H9 (cell line): ENCODE data around the gene OAS2. TPM values are rescaled to one million over a fixed set of nuclear protein-coding genes. Genes with fewer than 3 reads are reported as not detected.
A peak's percentile ranks its signal among the peaks of the same experiment; 100 is the strongest.

Source experiments
- DNase-seq: peaks from one replicate; pipeline ENCODE4 v3.0.0-alpha.2; 2017
- H2AFZ ChIP-seq: one replicate; pipeline ENCODE4 v1.6.1; 2013; ENCODE audit warnings: mild to moderate bottlenecking, low read length, control low read depth, moderate library complexity
- H2AK5ac ChIP-seq: 2 replicates; pipeline ENCODE4 v1.6.1; 2013; ENCODE audit warnings: low read length, control low read depth, mixed read lengths; ENCODE audit not compliant: insufficient read length
- H2BK120ac ChIP-seq: one replicate; pipeline ENCODE4 v1.6.1; 2013; ENCODE audit warnings: low read depth, mild to moderate bottlenecking, low read length, control low read depth, inconsistent platforms; ENCODE audit not compliant: poor library complexity, severe bottlenecking
- H2BK12ac ChIP-seq: 2 replicates; pipeline ENCODE4 v1.6.1; 2013; ENCODE audit warnings: low read length, control low read depth, mixed read lengths, low read depth; ENCODE audit not compliant: insufficient read length
- H2BK15ac ChIP-seq: 2 replicates; pipeline ENCODE4 v1.6.1; 2013; ENCODE audit warnings: low read depth, low read length, control low read depth
- H2BK20ac ChIP-seq: one replicate; pipeline ENCODE4 v1.6.1; 2013; ENCODE audit warnings: low read depth, mild to moderate bottlenecking, low read length, control low read depth, inconsistent platforms; ENCODE audit not compliant: poor library complexity, severe bottlenecking
- H2BK5ac ChIP-seq: 2 replicates; pipeline ENCODE4 v1.6.1; 2013; ENCODE audit warnings: low read length, control low read depth, mixed read lengths; ENCODE audit not compliant: insufficient read length
- H3K14ac ChIP-seq: 2 replicates; pipeline ENCODE4 v1.6.1; 2013; ENCODE audit warnings: low read length, control low read depth; ENCODE audit not compliant: insufficient read depth
- H3K18ac ChIP-seq: 2 replicates; pipeline ENCODE4 v1.6.1; 2013; ENCODE audit warnings: low read depth, mild to moderate bottlenecking, mixed read lengths, low read length, control low read depth; ENCODE audit not compliant: insufficient read length
- H3K23ac ChIP-seq: 2 replicates; pipeline ENCODE4 v1.6.1; 2013; ENCODE audit warnings: low read length, control low read depth, mixed read lengths, low read depth; ENCODE audit not compliant: insufficient read length
- H3K23me2 ChIP-seq: 2 replicates; pipeline ENCODE4 v1.6.1; 2013; ENCODE audit warnings: low read depth, mild to moderate bottlenecking, mixed read lengths, low read length, control low read depth; ENCODE audit not compliant: insufficient read length, poor library complexity, severe bottlenecking
- H3K27ac ChIP-seq: 2 replicates; pipeline ENCODE4 v1.5.1; 2013; ENCODE audit warnings: low read length, control low read depth, mixed read lengths, low read depth; ENCODE audit not compliant: insufficient read length
- H3K27me3 ChIP-seq: 2 replicates; pipeline ENCODE4 v1.6.1; 2013; ENCODE audit warnings: low read length, control low read depth, inconsistent platforms; ENCODE audit not compliant: insufficient read depth
- H3K4ac ChIP-seq: 2 replicates; pipeline ENCODE4 v1.6.1; 2013; ENCODE audit warnings: low read depth, mild to moderate bottlenecking, control low read depth, inconsistent platforms, low read length, moderate library complexity
- H3K4me1 ChIP-seq: 2 replicates; pipeline ENCODE4 v1.6.1; 2013; ENCODE audit warnings: low read length, control low read depth, inconsistent platforms; ENCODE audit not compliant: insufficient read depth
- H3K4me2 ChIP-seq: 2 replicates; pipeline ENCODE4 v1.6.1; 2013; ENCODE audit warnings: low read length, control low read depth, mixed read lengths; ENCODE audit not compliant: insufficient read length, insufficient read depth
- H3K56ac ChIP-seq: 2 replicates; pipeline ENCODE4 v1.6.1; 2013; ENCODE audit warnings: low read depth, mild to moderate bottlenecking, mixed read lengths, low read length, control low read depth; ENCODE audit not compliant: insufficient read length
- H3K79me1 ChIP-seq: 2 replicates; pipeline ENCODE4 v1.6.1; 2013; ENCODE audit warnings: low read depth, mild to moderate bottlenecking, moderate library complexity, low read length, control low read depth, inconsistent platforms; ENCODE audit not compliant: insufficient read depth, poor library complexity, severe bottlenecking
- H3K79me2 ChIP-seq: 2 replicates; pipeline ENCODE4 v1.6.1; 2013; ENCODE audit warnings: low read length, control low read depth, inconsistent platforms; ENCODE audit not compliant: insufficient read depth
- H3K9ac ChIP-seq: 2 replicates; pipeline ENCODE4 v1.6.1; 2013; ENCODE audit warnings: low read length, control low read depth, mixed read lengths; ENCODE audit not compliant: insufficient read length; ENCODE audit errors: extremely low read depth
- H3K9me3 ChIP-seq: one replicate; pipeline ENCODE4 v1.6.1; 2013; ENCODE audit warnings: low read depth, low read length, inconsistent platforms; ENCODE audit not compliant: control insufficient read depth
- H3T11ph ChIP-seq: one replicate; pipeline ENCODE4 v1.6.1; 2013; ENCODE audit warnings: mild to moderate bottlenecking, low read length, control low read depth, inconsistent platforms
- H4K20me1 ChIP-seq: one replicate; pipeline ENCODE4 v1.6.1; 2013; ENCODE audit not compliant: control insufficient read depth, insufficient read length, insufficient read depth
- H4K5ac ChIP-seq: 2 replicates; pipeline ENCODE4 v1.6.1; 2013; ENCODE audit warnings: low read depth, mild to moderate bottlenecking, mixed read lengths, low read length, control low read depth; ENCODE audit not compliant: insufficient read length
- H4K8ac ChIP-seq: replicated peaks from 2 replicates; pipeline ENCODE4 v1.6.1; 2013; ENCODE audit warnings: low read length, control low read depth, mixed read lengths, low read depth; ENCODE audit not compliant: insufficient read length
- H4K91ac ChIP-seq: 2 replicates; pipeline ENCODE4 v1.6.1; 2013; ENCODE audit warnings: low read depth, mild to moderate bottlenecking, moderate library complexity, mixed read lengths, low read length, control low read depth; ENCODE audit not compliant: insufficient read length
- H3K27ac Mint-ChIP-seq, 3 experiments: 2 replicates in 2 of 3; 3 replicates in 1 of 3; pipeline ENCODE4 v1.8.0; 2020 to 2021; ENCODE audit warnings: mixed read lengths in 3 of 3, mild to moderate bottlenecking in 1 of 3, moderate library complexity in 1 of 3
- H3K27me3 Mint-ChIP-seq: 2 replicates; pipeline ENCODE4 v1.8.0; 2021; ENCODE audit warnings: low read depth, mild to moderate bottlenecking, moderate library complexity, mixed read lengths
- H3K36me3 Mint-ChIP-seq, 3 experiments: 2 replicates in 2 of 3; 3 replicates in 1 of 3; pipeline ENCODE4 v1.8.0; 2020 to 2021; ENCODE audit warnings: low read depth in 3 of 3, mixed read lengths in 3 of 3; ENCODE audit not compliant: insufficient read depth in 1 of 3
- H3K4me1 Mint-ChIP-seq, 2 experiments: 2 replicates each; pipeline ENCODE4 v1.8.0; 2020; ENCODE audit warnings: mixed read lengths in 2 of 2
- H3K4me3 Mint-ChIP-seq, 2 experiments: 2 replicates in 1 of 2; 3 replicates in 1 of 2; pipeline ENCODE4 v1.8.0; 2020 to 2021; ENCODE audit warnings: mild to moderate bottlenecking in 2 of 2, mixed read lengths in 2 of 2, moderate library complexity in 1 of 2
- H3K9me3 Mint-ChIP-seq, 2 experiments: 2 replicates in 1 of 2; 3 replicates in 1 of 2; pipeline ENCODE4 v1.8.0; 2020; ENCODE audit warnings: mild to moderate bottlenecking in 2 of 2, mixed read lengths in 2 of 2, moderate library complexity in 1 of 2
- CTCF ChIP-seq: fragments of 200-600 bp; sonication (generic); conservative IDR thresholded peaks from 3 replicates; pipeline ENCODE4 v1.8.0; 2021; ENCODE audit warnings: antibody characterized with exemption, mild to moderate bottlenecking
- WGBS: extraction: QIAGEN DNeasy Blood & Tissue Kit; methylation state at CpG from one replicate; pipeline ENCODE4 v1.1.7; 2013; ENCODE audit warnings: missing lambda C conversion rate, low lambda C conversion rate, mixed read lengths; ENCODE audit not compliant: insufficient read length; ENCODE audit errors: extremely low coverage; 5-methylcytosine and 5-hydroxymethylcytosine counted together
- total RNA-seq: library from RNA; stranded (reverse); gene quantifications from 2 replicates; pipeline ENCODE4 v1.2.1, GENCODE V29; 2021

The OAS2 gene
- total RNA-seq, 1 experiment from 2014 or later = not detected

- H3K4me1 Mint-ChIP-seq = no peaks in the 10 kb centered on the region
- Histone ChIP-seq H3K27me3 (no peaks in the 10 kb centered on the region), H4K91ac (no peak overlapping the region), H3K23ac (no peak overlapping the region), H3K4me1 (no peaks in the 10 kb centered on the region), H2AK5ac (no peak overlapping the region), H3K18ac (no peak overlapping the region), H3K14ac (no peak overlapping the region), H4K20me1 (no peaks in the 10 kb centered on the region), H2BK120ac (no peak overlapping the region), H3K4ac (no peak overlapping the region), H3K9ac (no peak overlapping the region), H3T11ph (no peak overlapping the region), H2BK20ac (no peak overlapping the region), H2AFZ (no peak overlapping the region), H3K23me2 (no peaks in the 10 kb centered on the region), H2BK5ac (no peak overlapping the region), H3K27ac (no peak overlapping the region), H3K9me3 (no peaks in the 10 kb centered on the region), H3K56ac (no peak overlapping the region), H3K79me2 (no peaks in the 10 kb centered on the region), H3K4me2 (no peak overlapping the region), H4K8ac (no peak overlapping the region), H4K5ac (no peak overlapping the region), H2BK12ac (no peak overlapping the region), H3K79me1 (no peaks in the 10 kb centered on the region), H2BK15ac (no peak overlapping the region)
- H3K36me3 Mint-ChIP-seq = peaks cover 0 to 4% (median 0%) of the 10 kb centered on the region in 3 experiments; a peak in 2 of 7 replicates
- peaks cover 16% of the 10 kb centered on the region for H3K27me3 Mint-ChIP-seq
- DNase-seq = peak; percentile 12
- H3K27ac Mint-ChIP-seq = no peak overlapping the region
- H3K9me3 Mint-ChIP-seq = peaks cover 4 to 10% of the 10 kb centered on the region in 2 experiments
- no peak overlapping the region for H3K4me3 Mint-ChIP-seq
- no peak for TF ChIP-seq CTCF
- WGBS = no CpG with 5 or more reads among the region's 8 CpGs
These were observed 18.2 kb downstream of the OAS2 start for GRCh38 chr12:112996501-112996900.
